Testis (tissue), 3 donors: Measurements from ENCODE around the gene NPHP4. TPM values are rescaled to one million over a fixed set of nuclear protein-coding genes. Genes with fewer than 3 reads are reported as not detected.

Experiments used
- DNase-seq: peaks from one replicate; pipeline ENCODE4 v3.0.0-alpha.2; 2019
- H3K27ac ChIP-seq, 2 donors: fragments of 200-600 bp; sonication (generic); one replicate each; pipeline ENCODE4 v1.5.1; 2019
- H3K27me3 ChIP-seq: fragments of 200-600 bp; sonication (generic); one replicate; pipeline ENCODE4 v1.5.1; 2019
- H3K36me3 ChIP-seq: fragments of 200-600 bp; sonication (generic); one replicate; pipeline ENCODE4 v1.5.1; 2017; ENCODE audit warnings: low read depth; ENCODE audit errors: missing control alignments
- H3K4me1 ChIP-seq: fragments of 200-600 bp; sonication (generic); one replicate; pipeline ENCODE4 v1.5.1; 2019
- H3K4me3 ChIP-seq, 2 donors: fragments of 200-600 bp; sonication (generic); one replicate each; pipeline ENCODE4 v1.5.1; 2017 to 2019
- H3K9me3 ChIP-seq: fragments of 200-600 bp; sonication (generic); one replicate; pipeline ENCODE4 v1.5.1; 2017
- CTCF ChIP-seq, 3 experiments: fragments of 450-650 bp in 2 of 3; fragments of 200-600 bp in 1 of 3; sonication (generic) in 1 of 3; IDR thresholded peaks; one replicate each; pipeline ENCODE4 v1.5.1; 2016 to 2019; ENCODE audit warnings: antibody characterized with exemption in 3 of 3, mild to moderate bottlenecking in 2 of 3, moderate library complexity in 1 of 3
- POLR2A ChIP-seq: fragments of 450-650 bp; IDR thresholded peaks from one replicate; pipeline ENCODE4 v1.6.1; 2017; ENCODE audit warnings: antibody characterized with exemption, mild to moderate bottlenecking, moderate library complexity
- WGBS, 2 donors: methylation state at CpG; one replicate each; pipeline ENCODE4 v1.1.5; 2018; 5-methylcytosine and 5-hydroxymethylcytosine counted together
- intact Hi-C: fragments of 100-400 bp; cut with DNase I; formaldehyde crosslinking; loops from one replicate; pipeline ENCODE4 v1.15.1; 2023; ENCODE audit warnings: low total_unique reads
- polyA plus RNA-seq: library from polyadenylated mRNA; stranded (reverse); fragments of 350-450 nt; fragmentation: Illumina TruSeq; extraction: RNeasy Lipid Tissue Mini Kit (QIAGEN cat#74804); gene quantifications from one replicate; pipeline ENCODE4 v1.2.3, GENCODE V29; 2014; ENCODE audit warnings: low read depth, low replicate concordance; ENCODE audit not compliant: insufficient read depth
- total RNA-seq, 2 donors: library from RNA; depleted of rRNA; stranded (reverse); fragments of >200 nt; gene quantifications; one replicate each; pipeline ENCODE4 v1.2.3, GENCODE V29; 2016

NPHP4 gene
- total and polyA plus RNA-seq, 3 donors from 2014 or later: 26.3 to 65.9 (median 49.4) TPM

GRCh38 chr1:5910276-5910620, 82.0 kb downstream of the NPHP4 start:
- Histone ChIP-seq H3K27ac (no peak overlapping the region), H3K27me3 (no peaks in the 10 kb centered on the region), H3K9me3 (no peaks in the 10 kb centered on the region), H3K4me1 (no peaks in the 10 kb centered on the region), H3K36me3 (no peaks in the 10 kb centered on the region), H3K4me3 (no peak overlapping the region)
- intact Hi-C loops: no loop called here
- no peak for DNase-seq
- no peak for TF ChIP-seq CTCF (IDR thresholded peaks at IDR 0.05)
- TF ChIP-seq POLR2A: no peak
- WGBS, 2 donors: 97% methylated on average over 11 of the region's 11 CpGs

- intact Hi-C loops: no loop called here
- no peak overlapping the region for H3K27ac ChIP-seq
- H3K36me3 ChIP-seq: no peaks in the 10 kb centered on the region
- H3K4me3 ChIP-seq: no peak overlapping the region
- no peak for DNase-seq
- TF ChIP-seq POLR2A (no peak), CTCF (IDR thresholded peaks at IDR 0.05) (no peak)
- no peaks in the 10 kb centered on the region for H3K9me3 ChIP-seq
- no peaks in the 10 kb centered on the region for H3K4me1 ChIP-seq
- WGBS, 2 donors: 95 to 97% methylated on average over 9 to 13 of the region's 14 CpGs
- no peaks in the 10 kb centered on the region for H3K27me3 ChIP-seq
These were observed 82.5 kb downstream of the NPHP4 start for GRCh38 chr1:5909576-5910275.

- Histone ChIP-seq H3K27me3 (no peaks in the 10 kb centered on the region), H3K9me3 (no peaks in the 10 kb centered on the region), H3K36me3 (no peaks in the 10 kb centered on the region), H3K4me1 (no peaks in the 10 kb centered on the region), H3K4me3 (no peak overlapping the region), H3K27ac (no peak overlapping the region)
- no peak for TF ChIP-seq POLR2A
- no peak for TF ChIP-seq CTCF (IDR thresholded peaks at IDR 0.05)
- 93 to 96% methylated on average over 32 to 35 of the region's 35 CpGs for WGBS, 2 donors
- intact Hi-C loops: no loop called here
- DNase-seq: no peak
These were observed 83.5 kb downstream of the NPHP4 start for GRCh38 chr1:5908461-5909375.

GRCh38 chr1:5907966-5908365, 84.3 kb downstream of the NPHP4 start:
- no peak overlapping the region for H3K4me3 ChIP-seq
- no peaks in the 10 kb centered on the region for H3K9me3 ChIP-seq
- H3K27me3 ChIP-seq: no peaks in the 10 kb centered on the region
- H3K27ac ChIP-seq: no peak overlapping the region
- no peak for TF ChIP-seq CTCF (IDR thresholded peaks at IDR 0.05)
- TF ChIP-seq POLR2A: no peak
- intact Hi-C loops: no loop called here
- no peak for DNase-seq
- no peaks in the 10 kb centered on the region for H3K36me3 ChIP-seq
- no peaks in the 10 kb centered on the region for H3K4me1 ChIP-seq
- WGBS, 2 donors: 95 to 96% methylated on average over 7 to 8 of the region's 8 CpGs
